C1 segment of cervical spinal cord (tissue), 14 donors: ENCODE data around the gene SLC8A2.
A peak's percentile ranks its signal among the peaks of the same experiment; 100 is the strongest.
"Not testable (repeated sequence)": the region's sequence is repeated elsewhere in the genome, so short reads cannot be mapped to it uniquely, and the experiment has no call there.

Source experiments
- DNase-seq, 14 donors: peaks; one replicate each; lab custom pipeline; 2025; lab: John Stamatoyannopoulos, UW

SLC8A2 gene

DNA sequence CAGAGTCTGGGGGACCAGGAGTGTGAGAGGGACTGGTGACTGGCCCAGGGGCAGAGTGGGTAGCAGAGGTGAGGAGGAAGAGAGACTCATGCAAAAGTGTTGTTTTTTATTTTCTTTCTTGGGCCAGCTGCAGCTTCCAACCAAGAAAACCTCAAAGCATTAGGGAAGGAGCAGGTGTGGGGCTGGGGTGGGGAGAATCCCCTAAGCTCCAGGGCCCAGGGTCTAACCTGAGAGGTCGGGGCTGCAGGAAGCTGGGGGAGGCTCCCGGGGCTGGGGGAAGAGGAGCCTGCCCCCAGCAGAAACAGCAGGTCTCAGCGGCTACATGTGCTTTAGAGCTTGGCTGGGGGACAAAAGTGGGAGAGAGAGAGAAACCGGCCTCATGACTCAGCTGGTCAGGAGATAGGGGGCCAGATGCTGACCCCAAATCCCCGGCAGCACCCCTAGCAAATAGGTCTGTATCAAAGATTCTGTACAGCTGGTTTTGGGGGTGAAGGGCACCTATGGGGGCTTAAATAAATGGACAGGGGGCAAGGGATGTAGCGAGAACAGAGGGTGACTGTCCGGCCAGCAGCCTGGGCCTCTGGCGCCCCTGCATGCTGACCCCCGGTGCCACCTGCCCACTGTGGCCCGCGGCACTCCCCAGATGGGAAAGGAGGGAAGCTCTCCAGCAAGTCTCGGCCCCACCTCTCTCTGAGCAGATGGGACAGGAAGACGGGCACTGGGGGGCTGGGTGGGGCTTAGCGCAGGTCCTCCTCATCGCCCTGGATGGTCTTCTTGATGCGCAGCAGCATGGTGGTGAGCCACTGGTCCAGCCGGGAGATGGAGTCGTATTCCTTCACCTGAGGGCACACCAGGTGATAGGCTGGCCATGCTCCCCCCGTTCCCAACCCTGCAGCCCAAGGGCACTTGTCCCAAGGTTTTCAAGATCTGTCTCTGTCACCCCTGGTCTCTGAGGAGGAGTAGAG, 16.1 kb upstream of the SLC8A2 start:
- no peak for DNase-seq

DNA sequence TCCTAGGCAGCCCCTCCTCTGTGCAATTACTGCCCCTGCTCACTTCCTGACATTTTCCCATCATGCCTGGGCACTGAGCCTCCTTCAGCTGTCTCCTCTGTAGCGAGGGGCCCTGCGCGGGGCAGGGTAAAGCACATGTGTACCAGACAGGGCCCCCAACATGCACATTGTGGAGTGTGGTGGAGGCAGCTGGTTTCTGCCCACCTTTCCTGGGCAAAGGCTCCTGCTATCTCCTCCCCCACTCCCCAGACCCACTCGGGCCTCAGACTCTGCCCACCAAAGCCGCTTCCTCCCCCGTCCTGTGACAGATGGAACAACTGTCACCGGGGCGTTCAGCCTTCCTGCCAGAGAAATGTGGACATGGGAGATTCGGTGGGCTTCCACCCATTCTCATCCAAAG, 15.2 kb upstream of the SLC8A2 start:
- no peak for DNase-seq

DNA sequence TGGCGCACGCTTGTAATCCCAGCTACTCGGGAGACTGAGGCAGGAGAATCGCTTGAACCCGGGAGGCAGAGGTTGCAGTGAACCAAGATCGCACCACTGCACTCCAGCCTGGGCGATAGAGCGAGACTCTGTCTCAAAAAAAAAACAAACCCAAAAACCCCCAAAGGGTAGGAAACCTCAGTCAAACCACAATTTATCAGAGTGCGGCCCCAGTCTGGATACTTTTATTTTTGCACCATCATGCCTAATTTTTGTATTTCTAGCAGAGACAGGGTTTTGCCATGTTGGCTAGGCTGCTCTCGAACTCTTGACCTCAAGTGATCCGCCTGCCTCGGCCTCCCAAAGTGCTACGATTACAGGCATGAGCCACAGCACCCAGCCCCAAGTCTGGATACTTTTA, 14.5 kb upstream of the SLC8A2 start:
- not testable (repeated sequence) for DNase-seq

DNA sequence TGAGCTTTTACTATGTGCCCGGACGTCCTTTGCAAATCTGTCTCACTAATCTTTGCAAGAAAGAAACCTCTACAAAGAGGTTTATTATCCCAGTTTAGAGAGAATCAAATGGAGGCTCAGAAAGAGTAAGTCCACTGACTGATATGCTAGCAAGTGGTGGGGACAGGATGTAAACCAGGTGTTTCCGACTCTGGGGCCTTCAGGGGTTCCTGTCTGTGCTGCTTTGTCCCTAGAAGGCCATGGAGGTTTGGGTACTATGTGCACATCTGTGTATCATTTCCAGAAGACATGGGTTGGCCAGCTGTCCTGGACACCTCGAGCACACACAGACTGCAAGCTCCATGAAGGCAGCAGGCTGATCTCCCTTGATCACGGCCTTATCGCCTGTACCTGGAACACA, 13.5 kb upstream of the SLC8A2 start:
- DNase-seq, result no peak

DNA sequence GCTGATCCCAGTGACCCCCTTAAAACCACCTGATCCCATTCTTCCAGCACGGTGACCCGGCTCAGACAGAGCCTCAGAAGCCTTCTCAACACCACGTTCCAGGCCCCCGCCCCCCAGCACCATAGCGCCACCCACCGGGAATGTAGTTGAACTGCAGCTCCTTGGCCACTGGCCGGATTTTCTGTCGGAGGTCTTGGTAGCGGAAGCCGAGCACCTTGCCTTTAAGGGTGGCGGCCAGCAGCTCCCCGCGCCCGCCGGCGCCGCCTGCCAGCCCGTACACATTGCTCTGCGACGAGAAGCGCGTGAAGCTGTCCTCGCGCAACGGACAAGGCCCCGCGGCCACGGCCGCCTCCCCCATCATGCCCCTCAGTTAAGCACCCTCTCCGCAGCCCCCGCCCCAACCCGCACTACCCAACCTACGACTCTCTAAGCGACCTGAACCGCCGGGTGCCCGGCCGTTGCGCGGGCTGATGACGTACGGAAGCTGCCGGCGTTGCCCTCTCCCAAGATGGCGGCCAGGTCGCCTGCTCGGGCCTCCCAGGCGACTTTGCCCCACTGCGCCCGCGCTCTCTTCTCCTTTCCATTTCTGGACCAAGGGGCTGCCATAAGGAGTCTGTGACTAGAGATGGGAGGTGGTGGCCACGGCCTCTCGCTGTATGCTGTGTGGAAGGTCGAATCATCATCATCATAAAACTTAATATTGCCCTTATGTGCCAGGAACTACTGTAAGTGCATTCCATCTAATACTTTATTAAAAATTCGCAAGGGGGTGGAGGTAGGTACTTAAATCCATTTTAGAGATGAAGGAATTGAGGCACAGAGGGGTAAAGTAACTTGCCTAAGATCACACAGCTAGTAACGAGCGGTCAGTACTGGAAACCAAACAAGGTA, 12.4 kb upstream of the SLC8A2 start, which contains the start of gene KPTN:
Gene KPTN, minus strand, starts transcription at position 420 of the 891 bp plus-strand sequence. Its CDS starts 59 bp downstream, at position 361.
- DNase-seq, result peak; percentile 65 to 98 (median 94)

DNA sequence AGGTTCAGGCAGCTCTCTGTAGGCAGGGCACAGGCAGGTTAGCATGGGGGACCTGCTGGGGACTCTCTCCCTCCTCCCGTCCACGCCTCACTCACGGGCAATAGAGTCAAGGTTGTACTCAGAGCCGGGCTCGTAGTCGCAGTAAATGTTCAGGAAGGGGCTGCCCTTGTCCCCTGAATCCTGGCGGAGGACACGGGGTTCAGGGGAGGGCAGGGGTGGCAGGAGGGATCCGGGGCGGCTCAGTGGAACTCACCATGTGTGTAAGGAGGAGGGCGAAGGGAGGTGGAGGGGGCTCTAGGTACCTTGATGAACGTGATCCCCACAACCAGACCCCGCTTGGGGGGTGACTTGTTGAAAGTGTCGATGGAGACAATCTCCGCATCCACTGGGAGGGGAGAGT, 11.5 kb upstream of the SLC8A2 start:
- DNase-seq, result no peak

DNA sequence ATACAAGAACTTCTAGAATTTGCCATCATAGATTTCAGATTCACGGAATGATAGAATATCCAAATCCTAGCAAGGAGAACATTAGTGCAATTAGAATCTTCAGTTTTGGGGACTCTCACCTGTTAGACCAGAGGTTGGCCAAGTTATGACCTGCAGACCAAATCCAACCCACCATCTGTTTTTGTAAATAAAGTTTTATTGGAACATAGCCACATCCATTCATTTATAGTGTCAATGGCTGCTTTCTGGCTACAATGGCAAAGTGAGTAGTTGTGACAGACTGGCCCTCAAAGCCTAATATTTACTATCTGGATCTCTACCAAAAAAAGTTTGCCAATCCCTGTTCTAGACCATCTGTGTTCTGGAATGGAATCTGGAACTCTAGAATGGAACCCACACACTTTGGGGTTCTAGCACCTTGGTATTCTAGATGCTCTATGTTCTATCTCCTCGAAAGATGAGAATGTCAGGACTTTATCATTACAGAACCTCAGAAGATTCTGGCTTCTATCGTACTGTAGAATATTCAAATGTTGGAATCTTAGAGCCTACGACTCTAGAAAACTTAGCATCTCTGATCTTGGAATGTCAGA, 9.9 kb upstream of the SLC8A2 start:
- no peak for DNase-seq

DNA sequence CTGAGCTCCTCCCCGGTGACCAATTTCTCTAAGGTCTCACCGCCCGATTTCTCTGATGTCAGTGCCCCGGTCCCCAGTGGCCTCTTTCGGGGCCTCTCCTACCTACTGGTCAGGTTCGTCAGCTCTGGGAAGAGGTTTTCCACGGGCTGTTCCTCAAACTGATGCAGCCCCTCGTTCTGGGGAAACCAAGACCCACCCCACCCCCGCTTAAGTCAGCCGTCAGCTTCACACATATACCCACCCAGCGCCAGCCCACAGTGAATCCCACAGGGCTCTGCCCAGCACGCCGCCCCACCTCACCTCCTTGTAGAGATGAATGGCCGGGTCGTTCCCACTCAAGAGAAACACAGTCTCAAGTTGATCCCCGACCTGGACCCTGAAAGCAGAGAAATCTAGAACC, 9.0 kb upstream of the SLC8A2 start:
- DNase-seq, result no peak

DNA sequence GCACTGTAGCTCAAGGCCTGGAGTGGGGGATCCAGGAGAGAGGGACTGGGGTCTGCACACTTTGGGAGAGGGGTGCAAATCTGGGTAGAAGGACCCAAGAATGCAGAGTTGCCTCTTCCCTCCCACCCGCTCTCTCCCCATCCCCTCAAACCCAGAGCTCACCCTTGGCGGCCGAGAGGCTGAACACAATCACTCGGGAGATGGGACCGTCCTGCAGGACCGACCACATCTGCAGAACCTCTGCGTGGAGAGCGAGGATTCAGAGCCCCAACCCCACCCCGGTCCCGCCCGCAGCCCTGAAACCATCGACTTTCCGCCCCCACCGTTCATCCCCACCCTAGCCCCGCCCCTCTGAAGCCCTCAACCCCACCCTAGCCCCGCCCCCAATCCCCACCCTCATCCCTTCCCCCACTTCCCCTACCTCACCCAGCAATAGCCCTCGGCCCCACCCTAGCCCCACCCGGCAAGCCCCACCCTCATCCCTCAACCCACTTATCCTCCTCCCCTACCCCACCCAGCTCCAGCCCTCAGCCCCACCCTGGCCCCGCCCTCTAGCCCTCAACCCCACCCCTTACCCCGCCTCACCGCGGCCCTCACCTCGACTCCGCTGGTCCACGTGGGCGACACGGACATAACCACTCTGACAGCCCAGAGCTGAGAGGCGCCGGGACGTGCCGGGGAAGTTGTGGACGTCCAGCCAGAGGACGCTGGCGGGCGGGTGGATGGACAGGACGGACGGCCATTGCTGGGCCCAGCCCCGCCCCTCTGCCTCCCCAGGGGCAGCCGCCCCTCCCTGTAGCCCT, 8.2 kb upstream of the SLC8A2 start:
- no peak for DNase-seq

DNA sequence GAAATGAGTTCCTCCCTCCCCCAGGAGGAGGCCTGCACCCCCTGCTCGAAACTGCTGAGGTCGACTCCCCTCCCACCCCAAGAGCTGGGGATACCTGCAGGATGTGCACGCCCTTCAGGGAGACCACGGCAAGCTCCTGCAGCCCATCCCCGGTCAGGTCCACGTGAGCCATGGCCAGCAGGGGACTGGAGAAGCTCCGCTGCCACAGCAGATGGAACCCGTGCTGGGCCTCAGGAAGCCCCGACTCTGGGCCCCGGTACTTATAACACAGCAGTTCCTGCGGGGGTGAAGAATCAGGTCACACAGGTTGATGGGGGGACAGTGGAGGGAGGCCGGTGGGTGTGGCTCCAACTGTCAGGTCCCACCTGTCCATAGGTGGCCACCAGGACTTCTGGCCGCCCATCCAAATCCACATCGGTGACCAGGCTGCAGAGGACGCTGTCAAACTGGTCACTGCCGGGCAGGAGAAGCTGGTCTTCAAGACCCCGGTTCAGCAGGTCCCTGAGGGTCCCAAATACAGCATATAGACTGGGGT, 4.8 kb upstream of the SLC8A2 start:
- DNase-seq, result no peak

DNA sequence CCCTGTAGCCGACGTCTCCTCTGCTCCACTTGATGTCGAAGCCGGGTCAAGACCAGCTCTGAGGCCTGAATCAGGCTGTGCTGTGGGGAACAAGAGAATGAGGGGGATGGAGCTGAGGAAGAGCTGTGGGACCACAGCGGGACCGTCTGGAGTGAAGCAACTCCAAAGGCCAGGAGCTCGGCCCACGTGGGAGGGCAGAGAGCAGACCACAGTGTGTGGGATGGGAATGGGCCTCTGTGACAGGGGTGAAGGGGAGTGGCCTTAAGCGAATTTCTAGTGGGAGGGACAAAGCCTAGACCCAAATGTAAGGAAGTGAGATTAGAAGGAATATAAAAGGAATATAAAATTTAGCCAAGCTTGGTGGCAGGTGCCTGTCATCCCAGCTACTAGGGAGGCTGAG, 3.8 kb upstream of the SLC8A2 start:
- DNase-seq, result no peak

DNA sequence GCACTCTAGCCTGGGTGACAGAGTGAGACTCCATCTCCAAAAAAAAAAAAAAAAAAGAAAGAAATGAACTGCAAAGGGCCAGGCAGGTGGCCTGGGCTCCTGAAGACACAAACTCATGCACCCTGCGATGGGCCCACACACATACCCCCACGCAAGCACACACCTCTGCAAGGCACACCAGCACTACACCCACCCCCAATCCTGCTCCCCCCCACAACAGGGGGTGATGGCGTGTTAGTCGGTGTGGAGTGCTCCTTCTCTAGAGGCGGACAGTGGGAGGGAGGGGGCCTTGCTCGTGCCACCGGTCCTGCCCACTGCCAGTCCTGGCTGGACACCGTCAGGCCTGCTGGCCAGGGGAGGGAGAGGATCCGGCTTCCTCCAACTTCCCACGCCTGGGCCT, 1.6 kb upstream of the SLC8A2 start:
- no peak for DNase-seq

DNA sequence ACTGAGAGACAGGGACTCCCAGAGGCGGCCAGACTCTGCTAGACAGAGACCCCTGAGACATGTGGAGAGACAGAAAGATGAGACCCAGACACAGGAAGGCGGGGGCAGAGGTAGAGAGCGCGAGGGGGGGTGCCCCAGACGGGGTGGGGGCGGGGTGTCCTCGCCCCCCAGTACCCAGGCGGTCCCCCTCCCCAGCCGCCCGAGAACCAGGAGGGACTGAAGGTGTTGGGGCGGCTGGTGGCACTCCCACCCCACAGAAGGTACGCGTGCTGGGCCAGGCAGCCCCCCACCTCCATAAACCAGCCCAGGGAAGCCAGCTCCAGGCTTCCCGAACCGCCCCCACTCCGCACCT, 336 bp downstream of the SLC8A2 start:
- no peak for DNase-seq

DNA sequence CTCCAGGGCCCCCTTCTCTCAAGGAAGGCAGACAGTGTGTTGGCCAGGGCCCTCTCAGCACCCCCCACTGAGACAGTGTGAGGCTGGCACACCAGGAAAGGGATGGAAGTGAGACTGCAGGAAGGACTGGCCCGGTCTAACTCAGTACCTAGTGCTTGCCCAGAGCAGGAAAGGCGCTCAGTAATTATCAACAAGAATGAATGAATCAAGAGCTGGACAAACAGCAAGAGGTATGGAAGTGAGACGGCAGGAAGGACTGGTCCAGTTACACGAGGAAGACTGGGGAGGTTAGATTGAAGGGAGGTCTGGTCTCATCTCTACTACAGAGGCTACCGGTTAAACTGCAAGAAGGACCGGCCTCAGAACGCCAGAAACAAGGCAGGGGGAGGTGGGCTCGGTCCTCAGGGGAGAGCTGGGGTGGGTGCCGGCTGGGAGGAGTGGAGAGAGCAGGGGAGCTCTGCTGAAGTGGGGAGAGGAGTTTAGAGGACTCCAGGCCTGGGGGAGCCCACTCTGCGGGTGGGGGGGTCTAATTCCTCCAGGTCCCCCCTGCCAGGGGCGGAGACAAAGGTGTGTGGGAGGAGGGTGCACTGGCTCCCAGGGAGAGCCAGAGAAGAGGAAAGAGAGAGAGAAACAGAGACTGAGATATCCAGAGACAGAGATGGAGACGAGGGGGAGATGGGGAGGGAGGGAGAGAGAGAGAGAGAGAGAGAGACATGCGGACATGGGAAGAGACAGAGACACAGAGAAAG, 1.1 kb downstream of the SLC8A2 start:
- no peak for DNase-seq

DNA sequence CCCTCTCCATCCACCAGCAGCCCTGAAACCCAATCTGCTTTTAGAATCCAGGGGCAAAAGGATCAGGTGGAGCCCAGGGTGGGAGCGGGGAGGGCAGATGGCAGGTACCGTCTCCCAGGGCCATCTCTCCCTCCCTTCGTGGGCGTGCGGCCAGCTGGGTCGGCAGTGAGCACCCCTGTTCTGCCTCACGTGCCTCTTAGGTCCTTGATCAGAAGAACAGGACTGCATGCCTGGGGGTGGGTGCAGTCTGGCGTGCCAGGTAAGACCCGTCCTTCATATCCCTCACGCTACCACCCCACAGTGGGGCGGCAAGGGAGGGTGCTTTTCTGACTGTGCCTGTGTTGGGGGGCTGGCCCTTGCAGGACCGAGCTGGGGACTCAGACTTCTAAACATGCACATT, 2.0 kb downstream of the SLC8A2 start:
- peak in 1 of 14 donors; percentile 79 for DNase-seq

DNA sequence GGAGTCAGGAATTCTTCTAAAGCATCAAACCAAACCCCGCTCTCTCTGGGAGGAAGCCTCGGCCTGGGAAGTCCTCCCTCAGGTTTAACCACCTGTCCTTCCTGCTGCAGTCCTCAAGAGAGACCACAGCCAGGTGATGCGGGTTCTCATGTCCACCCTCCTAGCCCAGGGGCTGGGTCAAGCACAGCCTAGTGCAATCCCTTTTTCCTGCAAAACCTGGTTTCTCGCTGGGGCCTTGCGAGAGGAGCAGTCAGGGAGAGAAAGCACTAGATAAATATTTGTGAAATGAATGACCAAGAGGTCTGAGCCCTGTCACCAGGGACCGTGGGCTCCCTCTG, 2.4 kb downstream of the SLC8A2 start:
- no peak for DNase-seq

DNA sequence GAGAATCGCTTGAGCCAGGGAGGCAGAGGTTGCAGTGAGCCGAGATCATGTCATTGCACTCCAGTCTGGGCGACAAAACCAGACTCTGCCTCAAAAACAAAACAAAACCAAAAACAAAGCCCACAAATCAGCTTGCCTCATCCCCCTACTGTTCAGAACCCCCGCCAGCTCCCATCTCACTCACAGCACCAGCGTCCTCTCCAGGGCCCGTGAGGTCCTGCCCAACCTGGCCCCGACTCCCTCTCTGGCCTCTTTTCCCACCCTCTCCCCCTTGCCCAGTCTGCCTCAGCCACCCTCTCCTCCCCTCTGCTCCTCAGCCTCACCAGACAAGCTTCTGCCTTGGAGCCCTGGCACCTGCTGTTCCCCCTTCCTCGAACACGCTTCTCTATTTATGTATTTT, 3.8 kb downstream of the SLC8A2 start:
- no peak for DNase-seq

DNA sequence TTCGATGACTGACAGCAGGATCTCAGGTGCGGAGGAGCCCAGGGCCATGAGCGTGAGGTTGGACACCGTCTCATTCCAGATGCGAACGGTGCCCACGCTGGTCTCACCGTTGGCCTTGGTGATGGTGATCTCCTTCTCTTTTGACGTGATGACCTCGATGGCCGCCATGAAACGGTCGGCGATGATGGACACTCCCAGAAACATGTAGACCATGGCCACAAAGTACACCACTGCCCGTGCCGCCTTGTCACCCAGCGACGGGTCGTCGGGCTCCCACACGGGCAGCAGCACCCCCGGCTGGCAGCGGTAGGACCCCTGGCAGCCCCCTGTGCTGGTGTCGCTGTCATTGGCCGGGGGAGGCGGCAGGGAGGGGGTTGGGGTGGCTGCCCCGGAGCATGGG, 5.7 kb downstream of the SLC8A2 start:
- no peak for DNase-seq

DNA sequence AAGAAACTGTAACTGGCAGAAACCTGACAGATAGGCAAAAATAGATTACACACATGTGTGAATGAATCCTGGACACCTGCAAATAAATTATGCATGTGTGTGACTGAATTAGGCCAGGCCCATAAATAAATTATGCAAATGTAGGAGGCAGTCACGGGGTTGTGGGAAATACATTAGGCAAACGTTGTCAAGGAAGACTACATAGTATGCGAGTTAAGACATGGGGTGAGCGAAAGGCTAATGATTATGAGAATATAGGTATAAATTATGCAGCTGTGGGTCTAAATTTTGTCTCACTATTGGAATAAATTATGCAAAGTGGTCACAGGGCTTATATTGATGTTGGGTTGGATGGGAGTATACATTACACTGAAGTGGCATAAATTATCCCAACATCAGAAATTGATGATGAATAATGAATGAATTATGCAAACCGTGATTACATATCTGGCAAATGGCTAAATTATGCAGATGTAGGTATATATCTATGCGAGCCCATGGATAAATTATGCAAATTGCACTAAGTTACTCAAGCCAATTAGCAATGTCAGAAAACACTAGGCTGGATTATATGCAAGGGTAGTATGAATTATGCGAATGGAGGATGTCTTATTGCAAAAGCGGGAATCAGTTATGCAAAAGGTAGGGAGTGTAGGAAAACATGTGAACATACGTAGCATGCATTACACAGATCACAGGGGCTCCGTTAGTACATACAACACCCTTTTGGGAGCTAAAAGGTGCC, 6.8 kb downstream of the SLC8A2 start:
- DNase-seq, result no peak

DNA sequence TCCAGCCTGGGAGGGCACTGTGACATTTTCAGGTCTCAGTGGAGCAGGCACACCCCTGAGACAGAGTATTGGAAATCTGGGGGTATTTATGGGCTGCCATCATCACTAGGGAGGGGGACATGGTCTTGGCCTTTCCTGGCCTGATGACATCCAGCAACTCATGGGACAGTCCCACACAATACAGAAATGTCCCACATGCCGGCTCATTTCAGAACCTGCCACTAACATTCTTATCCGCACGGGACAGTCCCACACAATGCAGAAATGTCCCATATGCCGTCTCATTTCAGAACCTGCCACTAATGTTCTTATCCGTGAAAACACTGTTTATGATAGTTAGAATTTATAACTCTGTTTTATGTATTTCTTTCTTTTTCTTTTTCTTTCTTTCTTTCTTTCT, 9.8 kb downstream of the SLC8A2 start:
- DNase-seq, result no peak
